ENCODE measurements around the gene CD244. TPM values are rescaled to one million over a fixed set of nuclear protein-coding genes. Genes with fewer than 3 reads are reported as not detected.

The CD244 gene
- total RNA-seq, 2 experiments from 2014 or later = 0.28 to 0.37 TPM

DNA sequence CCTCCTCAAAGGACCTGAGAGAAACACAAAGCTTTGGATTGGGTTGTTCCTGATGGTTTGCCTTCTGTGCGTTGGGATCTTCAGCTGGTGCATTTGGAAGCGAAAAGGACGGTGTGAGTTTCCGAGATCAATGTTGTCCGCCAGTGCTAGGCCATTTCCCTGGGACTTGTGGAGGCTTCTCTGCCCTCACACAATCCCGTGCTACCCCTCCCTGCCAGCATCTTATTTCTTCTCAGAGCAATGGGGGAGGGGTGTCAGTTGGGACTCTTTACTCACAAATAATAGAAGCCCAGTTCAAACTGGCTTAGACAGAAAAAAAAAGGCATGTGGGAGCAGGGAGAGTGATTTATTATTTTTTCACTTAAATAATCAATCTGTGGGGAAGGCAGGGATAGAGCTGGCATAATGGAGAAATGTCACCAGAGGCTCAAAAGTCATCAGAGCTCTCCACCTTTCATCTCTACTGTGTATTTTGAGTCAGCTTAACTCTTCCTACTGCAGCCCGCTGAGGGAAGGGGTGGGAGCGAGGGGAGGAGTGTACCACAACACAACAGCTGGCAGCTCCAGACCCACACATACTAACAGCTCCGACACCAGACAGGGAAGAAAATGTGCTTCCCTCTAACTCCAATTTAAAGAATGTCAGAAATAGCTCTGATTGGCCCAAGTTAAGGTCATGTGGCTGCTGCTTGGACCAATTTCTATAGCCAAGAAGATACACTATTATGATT, 44.3 kb downstream of the CD244 start:
- Mint-ChIP-seq H3K4me3 (no peak overlapping the region), H3K27me3 (no peaks in the 10 kb centered on the region), H3K27ac (no peak overlapping the region), H3K4me1 (peaks cover 12% of the 10 kb centered on the region), H3K9me3 (no peaks in the 10 kb centered on the region), H3K36me3 (peaks cover 18% of the 10 kb centered on the region)
- no peak for DNase-seq

- peaks cover 38% of the 10 kb centered on the region for H3K4me1 Mint-ChIP-seq
- no peaks in the 10 kb centered on the region for H3K9me3 Mint-ChIP-seq
- H3K27me3 Mint-ChIP-seq = no peaks in the 10 kb centered on the region
- H3K4me3 Mint-ChIP-seq = no peak overlapping the region
- H3K36me3 Mint-ChIP-seq = peaks cover 30% of the 10 kb centered on the region
- peak overlapping the region; percentile 52 for H3K27ac Mint-ChIP-seq
- no peak for DNase-seq
Observed at GRCh38 chr1:160814856-160815255, 47.8 kb downstream of the CD244 start.

- no peaks in the 10 kb centered on the region for H3K27me3 Mint-ChIP-seq
- H3K36me3 Mint-ChIP-seq = peaks cover 32% of the 10 kb centered on the region
- no peak overlapping the region for H3K27ac Mint-ChIP-seq
- no peak overlapping the region for H3K4me3 Mint-ChIP-seq
- no peaks in the 10 kb centered on the region for H3K9me3 Mint-ChIP-seq
- no peak for DNase-seq
- H3K4me1 Mint-ChIP-seq = peaks cover 41% of the 10 kb centered on the region
Observed at GRCh38 chr1:160814316-160814715, 48.4 kb downstream of the CD244 start.

GRCh38 chr1:160813215-160813614, 49.5 kb downstream of the CD244 start:
- Mint-ChIP-seq H3K36me3 (peaks cover 33% of the 10 kb centered on the region), H3K27ac (peak overlapping the region; percentile 45), H3K9me3 (no peaks in the 10 kb centered on the region), H3K27me3 (no peaks in the 10 kb centered on the region), H3K4me3 (no peak overlapping the region), H3K4me1 (peaks cover 42% of the 10 kb centered on the region)
- DNase-seq = no peak

DNA sequence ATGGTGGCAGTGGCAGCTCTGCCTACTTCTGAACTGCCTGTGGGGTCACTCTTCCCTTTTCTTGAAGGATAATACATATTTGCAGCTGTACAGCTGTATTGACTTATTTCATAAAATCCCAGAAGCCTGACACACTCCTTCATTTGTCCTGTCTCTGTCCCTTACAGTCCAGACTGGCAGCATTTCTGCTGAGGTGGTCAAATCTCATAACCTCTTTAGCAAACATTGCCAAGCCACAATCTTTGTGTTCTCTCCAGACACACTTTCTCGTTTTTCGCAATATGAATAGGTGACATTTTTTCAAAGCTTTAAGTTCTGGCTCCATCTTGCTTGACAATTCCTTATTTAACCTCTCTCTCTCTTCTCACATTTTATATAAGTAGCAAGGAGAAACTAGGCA, 51.5 kb downstream of the CD244 start:
- Mint-ChIP-seq H3K36me3 (peaks cover 49% of the 10 kb centered on the region), H3K4me1 (peaks cover 56% of the 10 kb centered on the region), H3K27ac (peak overlapping the region; percentile 30), H3K9me3 (peaks cover 10% of the 10 kb centered on the region), H3K4me3 (no peak overlapping the region), H3K27me3 (no peaks in the 10 kb centered on the region)
- no peak for DNase-seq

- Mint-ChIP-seq H3K4me3 (no peak overlapping the region), H3K27ac (no peak overlapping the region), H3K27me3 (no peaks in the 10 kb centered on the region), H3K4me1 (peaks cover 62% of the 10 kb centered on the region), H3K9me3 (peaks cover 15% of the 10 kb centered on the region), H3K36me3 (peaks cover 56% of the 10 kb centered on the region)
- DNase-seq = no peak
Observed at GRCh38 chr1:160810486-160810885, 52.2 kb downstream of the CD244 start.

GRCh38 chr1:160808289-160808688, 54.4 kb downstream of the CD244 start:
- no peak for DNase-seq
- Mint-ChIP-seq H3K36me3 (peaks cover 75% of the 10 kb centered on the region), H3K4me1 (peaks cover 75% of the 10 kb centered on the region), H3K9me3 (peaks cover 28% of the 10 kb centered on the region), H3K4me3 (no peak overlapping the region), H3K27ac (peak overlapping the region; percentile 52), H3K27me3 (no peaks in the 10 kb centered on the region)

GRCh38 chr1:160807738-160808137, 54.9 kb downstream of the CD244 start:
- Mint-ChIP-seq H3K9me3 (peaks cover 28% of the 10 kb centered on the region), H3K4me3 (no peak overlapping the region), H3K27me3 (no peaks in the 10 kb centered on the region), H3K36me3 (peaks cover 75% of the 10 kb centered on the region), H3K4me1 (peaks cover 73% of the 10 kb centered on the region), H3K27ac (peak overlapping the region; percentile 54)
- no peak for DNase-seq

DNA sequence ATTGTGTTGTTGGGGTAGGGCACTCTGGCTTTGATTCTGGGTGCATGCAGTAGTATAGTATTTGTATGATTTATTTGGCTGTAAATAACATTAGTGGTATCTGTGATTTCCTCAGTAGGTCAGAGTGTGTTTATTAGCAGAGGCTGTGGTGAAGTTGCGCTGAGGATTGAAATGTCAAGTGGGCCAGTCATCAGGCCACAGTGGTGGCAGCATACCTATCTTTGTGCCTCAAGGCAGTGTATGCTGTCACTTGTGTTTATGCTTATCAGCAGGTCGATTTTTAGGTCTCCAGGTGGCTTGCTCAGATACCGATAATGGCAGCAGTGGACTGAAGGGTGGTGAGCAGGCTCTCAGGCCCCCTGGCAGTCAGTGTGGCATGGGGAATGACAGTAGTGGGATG, 55.4 kb downstream of the CD244 start:
- Mint-ChIP-seq H3K27ac (peak overlapping the region; percentile 54), H3K27me3 (no peaks in the 10 kb centered on the region), H3K9me3 (peaks cover 30% of the 10 kb centered on the region), H3K4me3 (no peak overlapping the region), H3K36me3 (peaks cover 77% of the 10 kb centered on the region), H3K4me1 (peaks cover 73% of the 10 kb centered on the region)
- no peak for DNase-seq

GRCh38 chr1:160806784-160807183, 55.9 kb downstream of the CD244 start:
- peaks cover 69% of the 10 kb centered on the region for H3K4me1 Mint-ChIP-seq
- peaks cover 30% of the 10 kb centered on the region for H3K9me3 Mint-ChIP-seq
- peak overlapping the region; percentile 46 for H3K4me3 Mint-ChIP-seq
- H3K27ac Mint-ChIP-seq = peak overlapping the region; percentile 90
- no peak for DNase-seq
- peaks cover 73% of the 10 kb centered on the region for H3K36me3 Mint-ChIP-seq
- H3K27me3 Mint-ChIP-seq = no peaks in the 10 kb centered on the region

DNA sequence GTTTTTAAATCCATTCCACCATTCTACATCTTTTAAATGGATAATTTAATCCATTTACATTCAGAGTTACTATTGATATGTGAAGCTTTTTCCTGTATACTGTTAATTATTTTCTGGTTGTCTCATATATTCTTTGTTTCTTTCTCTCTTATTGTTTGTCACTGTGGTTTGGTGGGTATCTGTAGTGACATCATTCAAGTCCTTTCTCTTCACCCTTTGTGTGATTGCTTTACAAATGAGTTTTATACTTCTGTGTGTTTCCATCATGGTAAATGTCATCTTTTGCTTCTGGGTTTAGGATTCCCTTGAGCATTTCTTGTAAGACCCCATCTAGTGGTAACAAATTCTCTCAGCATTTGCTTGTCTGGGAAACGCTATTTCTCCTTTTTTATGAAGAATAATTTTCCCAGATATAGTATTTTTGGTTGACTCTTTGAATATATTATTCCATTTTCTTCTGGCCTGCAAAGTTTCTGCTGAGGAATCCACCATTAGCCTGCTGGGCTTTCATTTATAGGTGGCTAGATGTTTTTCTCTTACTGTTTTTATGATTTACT, 56.5 kb downstream of the CD244 start:
- Mint-ChIP-seq H3K36me3 (peaks cover 74% of the 10 kb centered on the region), H3K4me3 (peak overlapping the region; percentile 46), H3K27me3 (no peaks in the 10 kb centered on the region), H3K27ac (peak overlapping the region; percentile 90), H3K4me1 (peaks cover 69% of the 10 kb centered on the region), H3K9me3 (peaks cover 30% of the 10 kb centered on the region)
- DNase-seq = no peak

DNA sequence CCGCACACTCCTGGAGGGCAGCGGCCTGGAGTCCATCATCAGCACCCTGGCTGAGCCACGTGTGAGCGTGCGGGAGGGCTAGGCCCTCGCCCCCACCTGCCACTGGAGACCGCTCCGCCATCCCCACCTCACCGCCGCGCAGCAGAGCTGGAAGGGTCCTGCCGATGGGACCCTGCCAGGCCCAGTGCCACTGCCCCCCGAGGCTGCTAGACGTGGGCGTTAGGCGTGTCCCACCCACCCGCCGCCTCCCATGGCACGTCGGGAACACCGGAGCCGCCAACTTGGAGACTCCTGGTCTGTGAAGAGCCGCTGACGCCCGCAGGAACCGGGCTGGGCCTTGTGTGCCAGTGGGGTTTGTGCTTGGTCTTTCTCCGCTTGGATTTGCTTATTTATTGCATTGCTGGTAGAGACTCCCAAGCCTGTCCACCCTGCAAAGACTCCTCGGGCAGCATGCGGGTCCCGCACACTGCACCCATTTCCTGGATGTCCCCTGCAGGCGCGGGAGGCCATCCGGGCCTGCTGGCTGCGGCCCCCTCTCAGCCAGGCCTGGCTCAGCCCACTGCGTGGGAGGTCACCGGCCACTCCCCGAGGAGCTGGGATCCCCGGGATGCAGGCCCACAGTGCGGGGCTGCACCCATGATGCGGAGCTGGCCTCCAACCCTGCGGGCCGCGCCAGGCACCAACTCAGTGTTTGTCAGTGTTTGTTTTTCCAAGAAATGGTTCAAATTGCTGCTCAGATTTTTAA, 60.7 kb downstream of the CD244 start:
- peaks cover 26% of the 10 kb centered on the region for H3K9me3 Mint-ChIP-seq
- peak overlapping the region; percentile 68 for H3K4me3 Mint-ChIP-seq
- no peak for DNase-seq
- peaks cover 53% of the 10 kb centered on the region for H3K36me3 Mint-ChIP-seq
- peaks cover 82% of the 10 kb centered on the region for H3K4me1 Mint-ChIP-seq
- H3K27me3 Mint-ChIP-seq = no peaks in the 10 kb centered on the region
- peak overlapping the region; percentile 96 for H3K27ac Mint-ChIP-seq

GRCh38 chr1:160800645-160801408, 61.9 kb downstream of the CD244 start:
- H3K9me3 Mint-ChIP-seq = peaks cover 17% of the 10 kb centered on the region
- H3K4me3 Mint-ChIP-seq = peak overlapping the region; percentile 68
- no peaks in the 10 kb centered on the region for H3K27me3 Mint-ChIP-seq
- peaks cover 76% of the 10 kb centered on the region for H3K4me1 Mint-ChIP-seq
- H3K27ac Mint-ChIP-seq = peak overlapping the region; percentile 96
- peaks cover 44% of the 10 kb centered on the region for H3K36me3 Mint-ChIP-seq
- DNase-seq = no peak

- H3K27me3 Mint-ChIP-seq = no peaks in the 10 kb centered on the region
- peaks cover 43% of the 10 kb centered on the region for H3K36me3 Mint-ChIP-seq
- DNase-seq = no peak
- H3K9me3 Mint-ChIP-seq = peaks cover 13% of the 10 kb centered on the region
- H3K4me3 Mint-ChIP-seq = peak overlapping the region; percentile 86
- peak overlapping the region; percentile 96 for H3K27ac Mint-ChIP-seq
- peaks cover 77% of the 10 kb centered on the region for H3K4me1 Mint-ChIP-seq
Observed at GRCh38 chr1:160800142-160800541, 62.5 kb downstream of the CD244 start.

GRCh38 chr1:160799641-160800040, 63.0 kb downstream of the CD244 start:
- Mint-ChIP-seq H3K4me1 (peaks cover 72% of the 10 kb centered on the region), H3K36me3 (peaks cover 38% of the 10 kb centered on the region), H3K27me3 (no peaks in the 10 kb centered on the region), H3K4me3 (peak overlapping the region; percentile 86), H3K9me3 (peaks cover 8% of the 10 kb centered on the region), H3K27ac (peak overlapping the region; percentile 96)
- DNase-seq = no peak
